ENCODE results near the gene EIF2D.

Gene EIF2D

DNA sequence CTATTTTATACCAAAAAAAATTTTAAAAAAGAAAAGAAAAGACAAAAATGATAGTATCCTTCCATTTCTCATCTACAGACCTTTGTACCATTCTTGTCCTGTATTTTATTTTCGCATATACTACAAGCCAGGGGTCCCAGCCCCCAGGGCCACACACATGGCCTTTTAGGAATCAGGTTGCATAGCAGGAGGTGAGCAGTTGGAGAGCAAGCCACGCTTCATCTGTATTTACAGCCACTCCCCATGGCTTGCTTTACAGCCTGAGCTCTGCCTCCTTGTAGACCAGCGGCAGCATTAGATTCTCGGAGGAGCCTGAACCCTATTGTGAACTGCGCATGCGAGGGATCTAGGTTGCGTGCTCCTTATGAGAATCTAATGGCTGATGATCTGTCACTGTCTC, 65.2 kb downstream of the EIF2D start:
- no peak for DNase-seq (ENCODE audit: low read depth in 2 of 2)

DNA sequence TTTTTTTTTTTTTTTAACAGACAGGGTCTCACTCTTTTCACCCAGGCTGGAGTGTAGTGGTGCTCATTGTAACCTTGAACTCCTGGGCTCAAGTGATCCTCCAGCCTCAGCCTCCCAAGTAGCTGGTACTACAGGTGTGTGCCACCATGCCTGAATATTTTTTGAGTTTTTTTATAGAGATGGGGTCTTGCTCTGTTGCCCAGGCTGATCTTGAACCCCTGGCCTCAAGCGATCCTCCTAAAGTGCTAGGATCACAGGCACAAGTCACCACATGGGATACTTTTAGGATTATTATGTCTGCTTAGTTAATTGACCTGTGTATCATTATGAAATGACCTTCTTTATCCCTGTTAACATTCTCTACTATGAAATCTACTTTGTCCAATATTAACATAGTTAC, 66.9 kb downstream of the EIF2D start:
- no peak for DNase-seq (ENCODE audit: low read depth in 2 of 2)

DNA sequence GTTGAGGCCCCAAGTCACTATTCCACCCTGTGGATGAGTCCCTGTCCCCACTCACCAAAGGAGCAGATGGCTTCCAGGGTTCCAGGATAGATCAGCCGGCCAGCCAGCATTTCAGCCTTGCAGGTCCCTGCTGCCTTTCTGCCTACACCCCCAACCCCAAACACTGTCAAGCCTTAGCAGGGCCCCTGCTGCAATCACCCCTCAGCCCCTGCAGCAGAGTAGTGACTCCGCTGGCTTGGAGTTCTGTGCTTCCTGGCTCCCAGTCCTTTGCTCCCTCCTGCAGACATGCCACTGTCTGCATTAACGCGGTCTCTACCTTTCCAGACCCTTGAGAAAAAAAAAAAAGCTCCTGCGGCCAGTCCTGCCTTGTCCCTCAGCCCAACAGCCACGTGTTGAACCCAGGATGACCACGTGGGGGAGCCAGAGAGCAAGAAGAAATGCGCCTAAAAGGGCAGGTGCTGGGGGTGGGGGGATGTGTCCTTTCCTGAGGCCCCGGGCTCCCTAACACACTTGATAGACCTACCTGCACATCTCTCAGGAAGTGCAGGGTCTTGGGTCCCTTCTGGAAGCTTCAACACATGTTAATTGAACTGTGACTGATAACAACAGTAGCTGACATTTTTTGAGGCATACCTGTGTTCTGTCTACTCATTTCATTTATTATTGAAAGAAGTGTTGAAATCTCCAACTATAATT, 67.6 kb downstream of the EIF2D start:
- DNase-seq (ENCODE audit: low read depth in 2 of 2), result peak; percentile 83 to 84

Data from activated CD4-positive, alpha-beta T cell treated with anti-CD3 and anti-CD28 coated beads for 24 hours (primary cell).